Adrenal gland (tissue), 12 donors: ENCODE results near the gene BACH2. TPM values are rescaled to one million over a fixed set of nuclear protein-coding genes. Genes with fewer than 3 reads are reported as not detected.
A peak's percentile ranks its signal among the peaks of the same experiment; 100 is the strongest.
"Not testable (repeated sequence)": the region's sequence is repeated elsewhere in the genome, so short reads cannot be mapped to it uniquely, and the experiment has no call there.

Experiments used
- DNase-seq, 7 donors: peaks; one replicate each; pipeline ENCODE4 v3.0.0-alpha.2; 2019 to 2020
- H3K27ac ChIP-seq, 5 donors: fragments of 200-600 bp; sonication (generic) in 4 of 5; 1 replicate in 3 of 5; 2 replicates in 2 of 5; pipeline versions ENCODE4 v1.5.1 to v1.8.0; 2016 to 2020; ENCODE audit warnings: mild to moderate bottlenecking in 1 of 5
- H3K27me3 ChIP-seq: fragments of 200-600 bp; 2 replicates; pipeline ENCODE4 v1.8.0; 2021
- H3K36me3 ChIP-seq, 2 donors: fragments of 200-600 bp; replicated peaks in 1 of 2; 1 replicate in 1 of 2; 2 replicates in 1 of 2; pipeline versions ENCODE4 v1.5.1 to v1.8.0; 2018 to 2022
- H3K4me1 ChIP-seq, 2 donors: fragments of 200-600 bp; replicated peaks in 1 of 2; 1 replicate in 1 of 2; 2 replicates in 1 of 2; pipeline versions ENCODE4 v1.5.1 to v1.8.0; 2018 to 2021
- H3K4me3 ChIP-seq, 4 donors: fragments of 200-600 bp; sonication (generic) in 3 of 4; one replicate each; pipeline ENCODE4 v1.5.1; 2016 to 2018
- H3K9me3 ChIP-seq, 3 donors: fragments of 200-600 bp; sonication (generic) in 1 of 3; replicated peaks in 1 of 3; 1 replicate in 2 of 3; 2 replicates in 1 of 3; pipeline versions ENCODE4 v1.5.1 to v1.8.0; 2016 to 2021
- CTCF ChIP-seq, 6 experiments: fragments of 450-650 bp in 4 of 6; fragments of 200-600 bp in 2 of 6; sonication (generic) in 1 of 6; IDR thresholded peaks; 1 replicate in 5 of 6; 2 replicates in 1 of 6; pipeline versions ENCODE4 v1.5.1 to v1.8.0; 2016 to 2021; ENCODE audit warnings: antibody characterized with exemption in 6 of 6, mild to moderate bottlenecking in 2 of 6, moderate library complexity in 1 of 6
- POLR2A ChIP-seq, 2 donors: fragments of 450-650 bp; IDR thresholded peaks; one replicate each; pipeline ENCODE4 v1.6.1; 2017; ENCODE audit warnings: antibody characterized with exemption in 2 of 2, mild to moderate bottlenecking in 2 of 2, moderate library complexity in 1 of 2
- WGBS, 4 donors: extraction: QIAGEN DNeasy Blood & Tissue Kit in 2 of 4; methylation state at CpG; one replicate each; pipeline versions ENCODE4 v1.1.5 to v1.1.7; 2013 to 2017; 5-methylcytosine and 5-hydroxymethylcytosine counted together
- intact Hi-C, 2 donors: fragments of 100-400 bp; cut with DNase I; formaldehyde crosslinking; loops; one replicate each; pipeline versions ENCODE4 v1.14.1 to v1.15.0; 2022 to 2023
- polyA plus RNA-seq, 3 donors: library from polyadenylated mRNA; stranded (reverse); fragments of 200-250 nt in 2 of 3; fragments of 350-450 nt in 1 of 3; fragmentation: Illumina TruSeq in 1 of 3; extraction: RNeasy Lipid Tissue Mini Kit (QIAGEN cat#74804) in 1 of 3; gene quantifications; one replicate each; pipeline ENCODE4 v1.2.3, GENCODE V29; 2013 to 2014
- total RNA-seq, 9 donors: library from RNA; depleted of rRNA in 4 of 9; stranded (reverse); fragments of >200 nt in 4 of 9; fragments of 120-200 nt in 1 of 9; fragmentation: NEBNext Ultra II Directional in 1 of 9; extraction: Animal tissue kit (Norgen Biotek cat#: 25700) in 1 of 9; gene quantifications; one replicate each; pipeline versions ENCODE4 v1.1.0 to v1.2.4, GENCODE V29; 2013 to 2023
- donor health status: healthy with polysubstance abuse.
- donor health status: Bipolar disorder and iron deficiency.
- donor health status: DM: yes; HTN: yes; CAD: no.
- donor health status: DM: no; HTN: no; CAD: no.
- donor health status: DM: no; HTN: no; CAD: no.
- donor health status: DM: yes; HTN: yes; CAD: no.

Gene BACH2
- total and polyA plus RNA-seq, 12 donors, result 0.08 to 2.9 (median 0.83) TPM

- intact Hi-C loops, result no loop called here
- Histone ChIP-seq H3K36me3 (no peaks in the 10 kb centered on the region), H3K27me3 (no peaks in the 10 kb centered on the region), H3K4me1 (peaks cover 8 to 23% of the 10 kb centered on the region in 2 donors), H3K4me3 (peak overlapping the region in 1 of 4 donors; percentile 60), H3K9me3 (no peaks in the 10 kb centered on the region), H3K27ac (peak overlapping the region in 4 of 5 donors; percentile 9 to 75 (median 58))
- TF ChIP-seq POLR2A (IDR thresholded peaks at IDR 0.05) (peak; percentile 48 to 83), CTCF (IDR thresholded peaks at IDR 0.05) (peak; percentile 13 to 56 (median 47))
- peak; percentile 32 to 67 (median 61) for DNase-seq
- 8 to 19% (median 12%) methylated on average over 11 of the region's 11 CpGs for WGBS, 4 donors
Observed at GRCh38 chr6:90284236-90285041, 12.2 kb downstream of the BACH2 start.

- H3K27me3 ChIP-seq, H3K4me3 ChIP-seq, H3K27ac ChIP-seq, H3K9me3 ChIP-seq, DNase-seq, intact Hi-C loops, H3K36me3 ChIP-seq: not testable (repeated sequence)
- peaks cover 8 to 23% of the 10 kb centered on the region in 2 donors for H3K4me1 ChIP-seq
- WGBS, 4 donors, result 93 to 98% (median 94%) methylated on average over 6 of the region's 6 CpGs
Observed at GRCh38 chr6:90282265-90282664, 14.4 kb downstream of the BACH2 start.

DNA sequence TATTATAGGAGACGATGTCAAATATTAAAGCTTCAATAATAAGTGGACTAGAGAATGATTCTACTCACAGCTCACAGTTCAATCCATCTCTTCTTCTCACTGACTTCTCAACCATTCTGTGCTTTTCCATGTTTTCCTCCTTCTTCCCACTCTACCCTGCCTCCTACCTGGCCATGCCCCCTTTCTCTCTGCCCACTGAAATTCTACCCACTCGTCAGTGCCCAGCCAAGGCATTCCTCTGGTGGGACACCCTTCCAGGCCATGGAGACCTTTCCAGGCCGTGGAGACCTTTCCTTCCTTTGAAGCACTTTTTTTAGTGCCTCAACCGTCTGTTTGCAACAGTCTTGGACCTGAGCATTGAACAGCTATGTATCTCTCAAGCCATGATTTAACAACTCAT is 18.5 kb downstream of the BACH2 start:
- H3K9me3 ChIP-seq, result no peaks in the 10 kb centered on the region
- DNase-seq, result no peak
- no peak overlapping the region for H3K27ac ChIP-seq
- TF ChIP-seq POLR2A (IDR thresholded peaks at IDR 0.05) (no peak), CTCF (IDR thresholded peaks at IDR 0.05) (no peak)
- intact Hi-C loops, result no loop called here
- no peaks in the 10 kb centered on the region for H3K36me3 ChIP-seq
- H3K4me3 ChIP-seq, result no peak overlapping the region
- H3K27me3 ChIP-seq, result no peaks in the 10 kb centered on the region
- 88 to 91% (median 89%) methylated on average over 4 of the region's 4 CpGs for WGBS, 4 donors
- no peaks in the 10 kb centered on the region for H3K4me1 ChIP-seq

DNA sequence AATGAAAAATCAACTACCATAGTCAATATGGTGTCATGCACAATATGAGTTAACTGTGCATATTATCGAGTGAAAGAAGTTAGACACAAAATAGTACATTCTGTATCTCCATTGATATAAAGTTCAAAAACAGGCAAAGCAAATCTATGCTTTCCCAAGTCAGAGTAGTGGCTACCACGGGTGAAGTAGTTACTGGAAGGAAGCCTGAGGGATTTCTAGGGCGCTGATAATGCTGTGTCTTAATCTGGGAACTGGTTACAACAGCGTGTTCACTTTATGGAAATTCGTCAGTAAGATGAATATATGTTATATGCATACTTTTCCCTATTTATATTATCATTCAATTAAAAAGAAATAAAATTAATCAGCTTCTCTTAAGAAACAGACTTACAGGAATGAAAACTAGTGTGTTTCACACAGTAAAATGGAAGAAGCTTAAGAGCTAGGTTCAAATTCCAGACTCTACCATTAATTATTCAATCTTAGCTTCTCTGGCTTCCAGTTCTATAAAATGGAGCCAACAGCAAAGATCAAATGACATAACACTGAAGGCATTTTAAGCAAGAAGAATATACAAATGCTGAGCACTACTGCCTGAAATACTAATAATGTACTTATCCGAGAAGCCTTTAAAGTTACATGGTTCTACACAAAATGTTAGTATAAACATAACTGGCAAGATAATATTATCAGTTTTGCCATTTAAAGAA is 19.2 kb downstream of the BACH2 start:
- Histone ChIP-seq H3K4me3 (no peak overlapping the region), H3K27ac (no peak overlapping the region), H3K9me3 (no peaks in the 10 kb centered on the region), H3K27me3 (no peaks in the 10 kb centered on the region), H3K4me1 (no peaks in the 10 kb centered on the region), H3K36me3 (no peaks in the 10 kb centered on the region)
- intact Hi-C loops, result no loop called here
- 81 to 87% (median 83%) methylated on average over 6 of the region's 6 CpGs for WGBS, 4 donors
- TF ChIP-seq CTCF (IDR thresholded peaks at IDR 0.05), result no peak
- no peak for TF ChIP-seq POLR2A (IDR thresholded peaks at IDR 0.05)
- no peak for DNase-seq
